Glutamatergic neuron (in vitro differentiated cells): ENCODE results near the gene GALNT17. TPM values are rescaled to one million over a fixed set of nuclear protein-coding genes. Genes with fewer than 3 reads are reported as not detected.

Experiments used
- DNase-seq: peaks from one replicate; pipeline ENCODE4 v3.0.0; 2022
- H3K27ac Mint-ChIP-seq: one replicate; pipeline ENCODE4 v1.8.0; 2020; ENCODE audit warnings: mild to moderate bottlenecking, mixed read lengths, inconsistent platforms; ENCODE audit not compliant: unreplicated experiment
- H3K27me3 Mint-ChIP-seq: one replicate; pipeline ENCODE4 v1.8.0; 2020; ENCODE audit warnings: mild to moderate bottlenecking, moderate library complexity, mixed read lengths, inconsistent platforms; ENCODE audit not compliant: unreplicated experiment
- H3K36me3 Mint-ChIP-seq: one replicate; pipeline ENCODE4 v1.8.0; 2020; ENCODE audit warnings: mild to moderate bottlenecking, mixed read lengths, inconsistent platforms; ENCODE audit not compliant: unreplicated experiment
- H3K4me1 Mint-ChIP-seq: one replicate; pipeline ENCODE4 v1.8.0; 2020; ENCODE audit warnings: mild to moderate bottlenecking, low read depth, mixed read lengths, inconsistent platforms; ENCODE audit not compliant: unreplicated experiment
- H3K4me3 Mint-ChIP-seq: one replicate; pipeline ENCODE4 v1.8.0; 2020; ENCODE audit warnings: mild to moderate bottlenecking, mixed read lengths, inconsistent platforms; ENCODE audit not compliant: unreplicated experiment
- H3K9me3 Mint-ChIP-seq: one replicate; pipeline ENCODE4 v1.8.0; 2020; ENCODE audit warnings: mild to moderate bottlenecking, moderate library complexity, mixed read lengths, inconsistent platforms; ENCODE audit not compliant: unreplicated experiment
- CTCF ChIP-seq: fragments of 200-600 bp; sonication (generic); IDR thresholded peaks from one replicate; pipeline ENCODE4 v1.5.0; 2021; ENCODE audit not compliant: partially characterized antibody, unreplicated experiment
- total RNA-seq: library from RNA; stranded (reverse); fragmentation: NEBNext Ultra II Directional; extraction: Animal tissue kit (Norgen Biotek cat#: 25700); gene quantifications from one replicate; pipeline ENCODE4 v1.2.1, GENCODE V29; 2021; ENCODE audit not compliant: unreplicated experiment

Gene GALNT17
- total RNA-seq, 1 donor from 2014 or later, result 42.0 TPM

- Mint-ChIP-seq H3K27me3 (peaks cover 11% of the 10 kb centered on the region), H3K9me3 (peaks cover 7% of the 10 kb centered on the region), H3K36me3 (no peaks in the 10 kb centered on the region), H3K4me1 (peaks cover 14% of the 10 kb centered on the region), H3K27ac (no peak overlapping the region), H3K4me3 (no peak overlapping the region)
- DNase-seq, result no peak
- no peak for TF ChIP-seq CTCF
These were observed 5.5 kb downstream of the GALNT17 start for GRCh38 chr7:71137479-71137878.

GRCh38 chr7:71140264-71140663 lies 8.3 kb downstream of the GALNT17 start:
- no peak for DNase-seq
- H3K4me3 Mint-ChIP-seq, result no peak overlapping the region
- peaks cover 5% of the 10 kb centered on the region for H3K9me3 Mint-ChIP-seq
- peaks cover 6% of the 10 kb centered on the region for H3K36me3 Mint-ChIP-seq
- TF ChIP-seq CTCF, result no peak
- H3K27me3 Mint-ChIP-seq, result no peaks in the 10 kb centered on the region
- no peaks in the 10 kb centered on the region for H3K4me1 Mint-ChIP-seq
- H3K27ac Mint-ChIP-seq, result no peak overlapping the region

- Mint-ChIP-seq H3K27me3 (no peaks in the 10 kb centered on the region), H3K36me3 (peaks cover 6% of the 10 kb centered on the region), H3K4me3 (no peak overlapping the region), H3K4me1 (peaks cover 3% of the 10 kb centered on the region), H3K9me3 (peaks cover 5% of the 10 kb centered on the region), H3K27ac (no peak overlapping the region)
- no peak for TF ChIP-seq CTCF
- no peak for DNase-seq
These were observed 13.0 kb downstream of the GALNT17 start for GRCh38 chr7:71144963-71145362.

GRCh38 chr7:71145906-71146901 lies 14.3 kb downstream of the GALNT17 start:
- H3K4me1 Mint-ChIP-seq, result peaks cover 5% of the 10 kb centered on the region
- H3K9me3 Mint-ChIP-seq, result peaks cover 6% of the 10 kb centered on the region
- H3K27ac Mint-ChIP-seq, result no peak overlapping the region
- TF ChIP-seq CTCF, result no peak
- H3K4me3 Mint-ChIP-seq, result no peak overlapping the region
- no peak for DNase-seq
- H3K27me3 Mint-ChIP-seq, result no peaks in the 10 kb centered on the region
- H3K36me3 Mint-ChIP-seq, result peaks cover 9% of the 10 kb centered on the region

GRCh38 chr7:71148098-71148497 lies 16.2 kb downstream of the GALNT17 start:
- Mint-ChIP-seq H3K27me3 (no peaks in the 10 kb centered on the region), H3K36me3 (peaks cover 9% of the 10 kb centered on the region), H3K4me3 (no peak overlapping the region), H3K27ac (no peak overlapping the region), H3K4me1 (peaks cover 11% of the 10 kb centered on the region), H3K9me3 (peaks cover 6% of the 10 kb centered on the region)
- no peak for DNase-seq
- TF ChIP-seq CTCF, result no peak
